Astrocyte (in vitro differentiated cells and primary cell): Measurements from ENCODE around the gene DENND6B.

ENCODE experiments used
- EZH2 ChIP-seq: IDR thresholded peaks from 2 replicates; pipeline ENCODE4 v1.6.1; 2012; ENCODE audit warnings: mild to moderate bottlenecking, low read length, inconsistent platforms; ENCODE audit not compliant: insufficient read depth
- TF ChIP-seq, protein P1 (sequence below): IDR thresholded peaks from 2 replicates; pipeline ENCODE4 v1.5.1; 2011; ENCODE audit warnings: low read depth, mild to moderate bottlenecking, inconsistent platforms, low read length, moderate library complexity; ENCODE audit not compliant: insufficient read depth

DNA sequence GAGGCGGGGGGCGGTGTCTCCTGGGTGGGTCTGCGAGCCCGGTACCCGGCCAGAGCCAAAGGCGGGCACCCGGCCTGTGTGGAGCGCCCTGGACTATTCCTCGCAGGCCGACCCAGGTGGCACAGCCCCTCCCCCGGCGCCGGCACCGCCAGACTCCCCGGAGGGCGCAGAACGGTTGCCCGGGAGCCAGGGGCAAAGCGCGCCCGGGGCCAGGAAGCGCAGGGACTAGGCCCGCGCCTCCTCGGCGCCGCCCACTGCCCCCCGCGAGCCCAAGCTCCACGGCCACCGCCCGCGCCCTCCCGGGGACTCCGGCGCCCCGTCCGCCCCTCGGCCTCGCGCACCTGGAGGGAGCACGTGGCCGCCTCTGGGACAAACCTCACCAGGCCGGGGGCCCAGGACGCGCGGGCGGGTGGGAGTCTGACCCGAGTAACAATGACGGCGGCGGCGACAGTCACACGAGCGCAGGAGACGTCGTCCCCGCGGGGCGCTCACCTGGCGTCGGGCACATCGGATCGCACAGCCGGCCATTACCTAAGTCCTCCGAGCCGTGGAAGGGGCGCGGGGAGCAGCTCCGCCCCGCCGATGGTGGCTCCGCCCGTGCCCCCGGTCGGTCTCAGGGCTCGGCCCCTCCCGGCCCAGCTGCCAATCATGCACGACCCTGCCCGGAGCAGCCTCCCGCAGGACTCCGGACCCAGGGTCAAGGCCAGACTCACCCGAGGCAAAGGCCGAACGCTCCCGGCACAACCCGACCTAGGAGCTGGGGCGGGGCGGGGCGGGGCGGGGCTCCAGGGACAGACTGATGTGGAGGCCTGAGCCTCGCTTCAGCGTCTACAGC, 26.8 kb downstream of the DENND6B start:
- TF ChIP-seq, protein P1, sequence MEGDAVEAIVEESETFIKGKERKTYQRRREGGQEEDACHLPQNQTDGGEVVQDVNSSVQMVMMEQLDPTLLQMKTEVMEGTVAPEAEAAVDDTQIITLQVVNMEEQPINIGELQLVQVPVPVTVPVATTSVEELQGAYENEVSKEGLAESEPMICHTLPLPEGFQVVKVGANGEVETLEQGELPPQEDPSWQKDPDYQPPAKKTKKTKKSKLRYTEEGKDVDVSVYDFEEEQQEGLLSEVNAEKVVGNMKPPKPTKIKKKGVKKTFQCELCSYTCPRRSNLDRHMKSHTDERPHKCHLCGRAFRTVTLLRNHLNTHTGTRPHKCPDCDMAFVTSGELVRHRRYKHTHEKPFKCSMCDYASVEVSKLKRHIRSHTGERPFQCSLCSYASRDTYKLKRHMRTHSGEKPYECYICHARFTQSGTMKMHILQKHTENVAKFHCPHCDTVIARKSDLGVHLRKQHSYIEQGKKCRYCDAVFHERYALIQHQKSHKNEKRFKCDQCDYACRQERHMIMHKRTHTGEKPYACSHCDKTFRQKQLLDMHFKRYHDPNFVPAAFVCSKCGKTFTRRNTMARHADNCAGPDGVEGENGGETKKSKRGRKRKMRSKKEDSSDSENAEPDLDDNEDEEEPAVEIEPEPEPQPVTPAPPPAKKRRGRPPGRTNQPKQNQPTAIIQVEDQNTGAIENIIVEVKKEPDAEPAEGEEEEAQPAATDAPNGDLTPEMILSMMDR, result no peak
- no peak for TF ChIP-seq EZH2
